SK-N-SH (cell line): Measurements from ENCODE around the gene OR2D2.

ENCODE experiments used
- EP300 ChIP-seq, 2 experiments: IDR thresholded peaks; 2 replicates each; pipeline versions ENCODE4 v1.4.0 to v1.6.1; 2012; ENCODE audit warnings: borderline replicate concordance in 1 of 2, low read depth in 1 of 2, low read length in 1 of 2
- FOXM1 ChIP-seq: IDR thresholded peaks from 2 replicates; pipeline ENCODE4 v1.4.0; 2012; ENCODE audit warnings: low read depth, mild to moderate bottlenecking
- JUND ChIP-seq: IDR thresholded peaks from 2 replicates; pipeline ENCODE4 v1.4.0; 2012
- RCOR1 ChIP-seq: fragments of 150-350 bp; IDR thresholded peaks from 2 replicates; pipeline ENCODE4 v1.6.1; 2017; ENCODE audit warnings: antibody characterized with exemption, low read length
- RFX5 ChIP-seq: IDR thresholded peaks from 2 replicates; pipeline ENCODE4 v1.6.1; 2012; ENCODE audit warnings: mild to moderate bottlenecking, improper control_type of control experiment, low read length
- SMC3 ChIP-seq: IDR thresholded peaks from 2 replicates; pipeline ENCODE4 v1.6.1; 2012; ENCODE audit warnings: low read depth, low read length, improper control_type of control experiment
- TCF12 ChIP-seq: IDR thresholded peaks from 2 replicates; pipeline ENCODE4 v1.4.0; 2012
- TEAD4 ChIP-seq: IDR thresholded peaks from 2 replicates; pipeline ENCODE4 v1.4.0; 2012; ENCODE audit warnings: mild to moderate bottlenecking, borderline replicate concordance; ENCODE audit not compliant: insufficient read depth
- TF ChIP-seq, protein P1 (sequence below): fragments of 200-600 bp; sonication (generic); IDR thresholded peaks from 2 replicates; pipeline ENCODE4 v1.6.1; 2017; ENCODE audit warnings: antibody characterized with exemption, mild to moderate bottlenecking, moderate library complexity
- TF ChIP-seq, protein P2 (sequence below): fragments of 150-350 bp; IDR thresholded peaks from 2 replicates; pipeline ENCODE4 v1.6.1; 2017; ENCODE audit warnings: antibody characterized with exemption, low read length, low read depth, borderline replicate concordance
- TF ChIP-seq, protein P3 (sequence below): IDR thresholded peaks from 2 replicates; pipeline ENCODE4 v1.4.0; 2012; ENCODE audit warnings: low read depth, borderline replicate concordance

DNA sequence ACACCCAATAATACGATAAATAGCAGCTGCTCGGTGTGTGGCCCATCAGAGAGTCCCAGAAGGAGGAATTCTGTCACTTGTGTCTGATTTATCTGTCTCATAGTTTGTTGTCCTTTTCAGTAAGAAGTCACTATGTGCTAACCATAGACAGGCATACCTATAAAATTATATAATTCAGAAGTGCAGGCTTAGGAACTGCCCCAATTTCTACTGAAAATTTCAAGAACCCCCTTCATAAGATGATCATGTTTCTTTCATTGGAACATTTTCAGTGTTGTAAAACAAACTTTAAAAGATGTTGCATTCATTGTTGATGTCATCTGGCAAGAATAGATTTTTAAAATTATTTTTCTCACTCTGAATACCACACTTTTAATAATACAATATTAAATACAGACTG, at the start of gene OR2D2:
- TF ChIP-seq RFX5 (no peak), JUND (no peak), TCF12 (no peak), SMC3 (no peak), EP300 (IDR thresholded peaks at IDR 0.05; ENCODE audit: borderline replicate concordance in 1 of 2, low read depth in 1 of 2, low read length in 1 of 2) (no peak), TEAD4 (no peak), RCOR1 (no peak), FOXM1 (no peak)
- TF ChIP-seq, protein P1, sequence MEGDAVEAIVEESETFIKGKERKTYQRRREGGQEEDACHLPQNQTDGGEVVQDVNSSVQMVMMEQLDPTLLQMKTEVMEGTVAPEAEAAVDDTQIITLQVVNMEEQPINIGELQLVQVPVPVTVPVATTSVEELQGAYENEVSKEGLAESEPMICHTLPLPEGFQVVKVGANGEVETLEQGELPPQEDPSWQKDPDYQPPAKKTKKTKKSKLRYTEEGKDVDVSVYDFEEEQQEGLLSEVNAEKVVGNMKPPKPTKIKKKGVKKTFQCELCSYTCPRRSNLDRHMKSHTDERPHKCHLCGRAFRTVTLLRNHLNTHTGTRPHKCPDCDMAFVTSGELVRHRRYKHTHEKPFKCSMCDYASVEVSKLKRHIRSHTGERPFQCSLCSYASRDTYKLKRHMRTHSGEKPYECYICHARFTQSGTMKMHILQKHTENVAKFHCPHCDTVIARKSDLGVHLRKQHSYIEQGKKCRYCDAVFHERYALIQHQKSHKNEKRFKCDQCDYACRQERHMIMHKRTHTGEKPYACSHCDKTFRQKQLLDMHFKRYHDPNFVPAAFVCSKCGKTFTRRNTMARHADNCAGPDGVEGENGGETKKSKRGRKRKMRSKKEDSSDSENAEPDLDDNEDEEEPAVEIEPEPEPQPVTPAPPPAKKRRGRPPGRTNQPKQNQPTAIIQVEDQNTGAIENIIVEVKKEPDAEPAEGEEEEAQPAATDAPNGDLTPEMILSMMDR: no peak
- TF ChIP-seq, protein P2, sequence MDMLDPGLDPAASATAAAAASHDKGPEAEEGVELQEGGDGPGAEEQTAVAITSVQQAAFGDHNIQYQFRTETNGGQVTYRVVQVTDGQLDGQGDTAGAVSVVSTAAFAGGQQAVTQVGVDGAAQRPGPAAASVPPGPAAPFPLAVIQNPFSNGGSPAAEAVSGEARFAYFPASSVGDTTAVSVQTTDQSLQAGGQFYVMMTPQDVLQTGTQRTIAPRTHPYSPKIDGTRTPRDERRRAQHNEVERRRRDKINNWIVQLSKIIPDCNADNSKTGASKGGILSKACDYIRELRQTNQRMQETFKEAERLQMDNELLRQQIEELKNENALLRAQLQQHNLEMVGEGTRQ: no peak
- TF ChIP-seq, protein P3, sequence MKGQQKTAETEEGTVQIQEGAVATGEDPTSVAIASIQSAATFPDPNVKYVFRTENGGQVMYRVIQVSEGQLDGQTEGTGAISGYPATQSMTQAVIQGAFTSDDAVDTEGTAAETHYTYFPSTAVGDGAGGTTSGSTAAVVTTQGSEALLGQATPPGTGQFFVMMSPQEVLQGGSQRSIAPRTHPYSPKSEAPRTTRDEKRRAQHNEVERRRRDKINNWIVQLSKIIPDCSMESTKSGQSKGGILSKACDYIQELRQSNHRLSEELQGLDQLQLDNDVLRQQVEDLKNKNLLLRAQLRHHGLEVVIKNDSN: no peak
